Activated CD8-positive, alpha-beta memory T cell treated with anti-CD3 and anti-CD28 coated beads for 4 hours (primary cell): ENCODE measurements around the gene BLTP2.
"Not testable (repeated sequence)": the region's sequence is repeated elsewhere in the genome, so short reads cannot be mapped to it uniquely, and the experiment has no call there.

Experiments used
- DNase-seq, 2 donors: peaks; one replicate each; pipeline ENCODE4 v3.0.0-alpha.2; 2020; ENCODE audit warnings: low read depth in 2 of 2

BLTP2 gene

GRCh38 chr17:28646039-28646754 lies 1.2 kb upstream of the BLTP2 start:
- DNase-seq = no peak

GRCh38 chr17:28645576-28645939 lies 600 bp upstream of the BLTP2 start:
- DNase-seq = no peak

GRCh38 chr17:28643983-28644786 lies 773 bp downstream of the BLTP2 start:
- no peak for DNase-seq

DNA sequence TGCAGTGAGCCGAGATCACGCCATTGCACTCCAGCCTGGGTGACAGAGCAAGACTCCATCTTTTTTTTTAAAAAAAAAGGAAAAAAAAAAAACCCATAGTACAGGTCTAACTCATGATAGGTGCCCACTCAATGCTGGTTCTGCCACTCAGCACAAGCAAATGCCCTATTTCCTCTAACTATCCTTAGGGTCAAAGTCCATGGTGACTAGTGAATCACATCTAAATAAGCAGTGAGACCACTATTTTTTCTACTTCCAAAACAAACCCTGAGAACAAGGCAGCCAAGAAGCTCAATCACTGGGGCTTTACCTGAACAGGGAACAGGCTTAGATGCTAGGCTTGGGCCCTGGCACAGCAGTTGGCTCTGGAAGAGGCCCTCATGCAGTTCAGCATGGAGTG lies 3.4 kb downstream of the BLTP2 start:
- DNase-seq = no peak

GRCh38 chr17:28635506-28635905 lies 9.5 kb downstream of the BLTP2 start:
- no peak for DNase-seq

DNA sequence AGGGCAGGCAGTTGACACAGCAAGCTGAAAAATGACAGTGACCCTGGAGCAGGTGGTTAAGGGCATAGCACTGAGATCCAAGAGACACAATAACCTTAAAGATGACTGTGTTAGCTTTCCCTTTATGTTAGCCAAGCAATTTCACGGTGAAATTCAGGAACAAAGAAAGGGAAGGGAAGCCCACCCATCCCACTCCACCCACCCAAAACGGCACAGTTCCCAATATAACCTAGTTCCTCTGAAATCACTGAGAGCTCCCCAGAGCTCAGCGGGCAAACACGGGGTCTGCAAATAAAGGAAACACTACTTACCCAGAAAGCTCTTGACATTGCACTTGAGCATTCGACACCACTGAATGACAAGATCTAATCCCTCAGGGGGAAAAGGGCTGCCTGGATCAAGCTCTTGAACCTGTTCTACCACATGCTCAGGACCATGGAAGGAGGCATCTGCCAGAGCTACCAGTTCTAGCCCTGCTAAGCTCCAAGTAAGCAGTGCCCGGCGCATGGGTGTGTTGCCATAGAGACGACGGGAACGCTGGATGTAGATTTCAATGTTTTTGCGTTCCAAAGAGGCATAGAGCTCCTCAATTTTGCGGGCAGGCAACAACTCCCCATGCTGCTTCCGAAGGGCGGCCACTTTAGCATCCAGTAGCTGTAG lies 10.6 kb downstream of the BLTP2 start:
- DNase-seq = no peak

- DNase-seq = no peak
Observed at GRCh38 chr17:28626818-28627217, 18.1 kb downstream of the BLTP2 start.

- DNase-seq = no peak
Observed at GRCh38 chr17:28624148-28624547, 20.8 kb downstream of the BLTP2 start.

DNA sequence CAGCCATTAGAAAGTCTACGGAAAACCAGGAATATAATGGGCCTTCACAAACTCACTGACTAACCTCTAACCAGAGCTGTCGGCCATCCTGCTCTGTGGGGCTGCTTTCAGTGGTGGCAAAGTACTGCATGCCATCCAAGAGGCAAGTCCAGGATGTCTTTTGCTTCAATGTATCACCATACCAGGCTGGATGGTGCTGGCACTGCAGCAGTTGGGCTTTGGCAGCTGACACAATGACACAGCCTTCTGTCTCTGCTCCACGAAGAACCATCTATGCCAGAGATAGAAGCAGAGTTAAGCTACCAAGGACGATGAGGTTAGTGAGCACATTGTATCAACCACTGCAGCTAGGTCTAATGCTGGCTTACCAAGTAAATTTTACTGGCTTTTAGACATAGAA lies 21.3 kb downstream of the BLTP2 start:
- no peak for DNase-seq

DNA sequence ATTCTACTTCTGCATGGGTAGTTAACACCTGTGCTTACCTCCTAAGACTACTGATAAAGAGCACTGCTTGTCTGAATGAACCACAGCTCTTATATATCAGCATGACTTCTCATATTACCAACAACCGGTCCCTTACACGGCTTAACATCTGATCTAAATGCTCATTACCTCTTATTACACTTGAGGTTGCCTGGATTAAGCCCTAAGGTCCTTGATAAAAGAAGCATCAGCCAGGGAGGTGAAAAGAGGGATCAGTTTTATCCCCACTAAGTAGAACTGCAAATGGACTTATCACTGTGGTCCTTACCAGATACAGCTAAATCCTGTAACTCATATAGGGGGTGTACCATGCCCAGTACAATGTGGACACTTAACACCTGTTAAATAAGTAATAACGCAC lies 22.8 kb downstream of the BLTP2 start:
- no peak for DNase-seq

GRCh38 chr17:28620010-28620409 lies 24.9 kb downstream of the BLTP2 start:
- no peak for DNase-seq

DNA sequence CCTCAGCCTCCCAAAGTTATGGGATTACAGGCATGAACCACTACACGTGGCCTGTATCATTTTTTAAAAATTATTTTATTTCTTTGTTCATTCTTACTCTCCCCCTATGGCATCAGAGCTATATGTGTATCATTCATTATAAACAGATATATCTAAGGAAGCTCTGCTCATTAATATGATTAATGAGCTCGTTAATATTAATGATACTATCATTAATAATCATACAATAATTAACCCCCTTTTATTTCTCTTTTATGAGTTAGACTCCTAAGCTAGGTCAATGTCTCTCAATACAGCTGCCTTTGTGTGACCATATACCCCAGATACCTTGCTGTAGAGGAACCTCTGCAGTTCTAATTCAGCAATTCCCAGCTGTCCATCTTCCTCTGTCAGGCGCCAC lies 26.5 kb downstream of the BLTP2 start:
- no peak for DNase-seq

DNA sequence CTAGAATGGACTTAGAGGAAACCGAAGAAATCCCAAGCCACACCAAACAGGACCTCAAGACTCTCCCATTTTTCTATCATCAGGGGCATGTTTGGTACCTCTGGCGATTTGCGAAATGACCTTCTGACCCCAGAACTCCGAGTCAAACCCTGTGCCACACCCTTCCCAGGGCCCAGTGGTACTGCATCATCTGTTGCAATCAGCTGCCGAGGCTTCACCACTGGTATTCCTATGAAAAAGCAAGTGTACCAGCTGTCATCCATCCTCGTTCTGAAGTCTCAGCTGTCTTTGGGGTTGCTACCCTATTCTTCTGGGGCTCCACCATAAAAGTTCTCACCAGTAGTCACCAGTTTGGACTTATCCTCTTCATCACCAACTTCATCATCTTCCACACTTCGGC lies 28.7 kb downstream of the BLTP2 start:
- DNase-seq = no peak

GRCh38 chr17:28615260-28615940 lies 29.6 kb downstream of the BLTP2 start:
- no peak for DNase-seq

- DNase-seq = no peak
Observed at GRCh38 chr17:28613931-28614381, 31.0 kb downstream of the BLTP2 start, which contains the start of gene RSKR. TSS of gene RSKR (minus strand) at chr17:28614185. CDS start at chr17:28614161, 24 bp downstream.

- no peak for DNase-seq
Observed at GRCh38 chr17:28612936-28613872, 31.8 kb downstream of the BLTP2 start.

GRCh38 chr17:28612531-28612930 lies 32.4 kb downstream of the BLTP2 start:
- DNase-seq = no peak

DNA sequence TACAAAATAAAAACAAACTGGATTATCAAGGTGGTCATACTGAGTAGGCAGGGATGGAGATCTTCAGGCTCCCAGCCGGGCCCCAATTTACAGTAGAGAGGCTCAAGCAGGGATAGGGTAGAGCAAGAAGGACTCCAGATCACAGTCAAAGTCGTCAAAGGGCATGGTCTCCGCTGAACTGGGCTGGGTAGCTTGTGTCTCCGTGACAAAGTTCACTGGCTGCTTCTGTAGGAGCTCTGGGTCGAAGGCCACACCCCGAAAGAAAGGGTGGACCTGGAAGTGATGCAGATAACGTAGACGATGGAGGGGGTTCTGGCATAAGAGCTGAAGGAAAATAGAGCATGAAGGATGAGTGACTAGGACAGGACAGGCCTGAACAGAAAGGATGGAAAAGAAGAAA lies 34.6 kb downstream of the BLTP2 start:
- no peak for DNase-seq

DNA sequence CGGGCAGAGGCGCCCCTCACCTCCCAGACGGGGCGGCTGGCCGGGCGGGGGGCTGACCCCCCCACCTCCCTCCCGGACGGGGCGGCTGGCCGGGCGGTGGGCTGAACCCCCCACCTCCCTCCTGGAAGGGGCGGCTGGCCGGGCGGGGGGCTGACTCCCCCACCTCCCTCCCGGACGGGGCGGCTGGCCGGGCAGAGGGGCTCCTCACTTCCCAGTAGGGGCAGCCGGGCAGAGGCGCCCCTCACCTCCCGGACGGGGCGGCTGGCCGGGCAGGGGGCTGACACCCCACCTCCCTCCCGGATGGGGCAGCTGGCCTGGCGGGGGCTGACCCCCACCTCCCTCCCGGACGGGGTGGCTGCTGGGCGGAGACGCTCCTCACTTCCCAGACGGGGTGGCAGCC lies 40.9 kb downstream of the BLTP2 start:
- DNase-seq = not testable (repeated sequence)

GRCh38 chr17:28599311-28600184 lies 45.4 kb downstream of the BLTP2 start:
- DNase-seq = peak; percentile 38 to 56
